GM21576 (cell line): ENCODE measurements around the gene TRIM29.

Experiments used
- ATAC-seq: cut with Tn5 transposase; IDR thresholded peaks from one replicate; pipeline ENCODE4 v1.9.1; 2021; ENCODE audit warnings: mild to moderate bottlenecking, moderate library complexity; ENCODE audit not compliant: unreplicated experiment

Gene TRIM29

DNA sequence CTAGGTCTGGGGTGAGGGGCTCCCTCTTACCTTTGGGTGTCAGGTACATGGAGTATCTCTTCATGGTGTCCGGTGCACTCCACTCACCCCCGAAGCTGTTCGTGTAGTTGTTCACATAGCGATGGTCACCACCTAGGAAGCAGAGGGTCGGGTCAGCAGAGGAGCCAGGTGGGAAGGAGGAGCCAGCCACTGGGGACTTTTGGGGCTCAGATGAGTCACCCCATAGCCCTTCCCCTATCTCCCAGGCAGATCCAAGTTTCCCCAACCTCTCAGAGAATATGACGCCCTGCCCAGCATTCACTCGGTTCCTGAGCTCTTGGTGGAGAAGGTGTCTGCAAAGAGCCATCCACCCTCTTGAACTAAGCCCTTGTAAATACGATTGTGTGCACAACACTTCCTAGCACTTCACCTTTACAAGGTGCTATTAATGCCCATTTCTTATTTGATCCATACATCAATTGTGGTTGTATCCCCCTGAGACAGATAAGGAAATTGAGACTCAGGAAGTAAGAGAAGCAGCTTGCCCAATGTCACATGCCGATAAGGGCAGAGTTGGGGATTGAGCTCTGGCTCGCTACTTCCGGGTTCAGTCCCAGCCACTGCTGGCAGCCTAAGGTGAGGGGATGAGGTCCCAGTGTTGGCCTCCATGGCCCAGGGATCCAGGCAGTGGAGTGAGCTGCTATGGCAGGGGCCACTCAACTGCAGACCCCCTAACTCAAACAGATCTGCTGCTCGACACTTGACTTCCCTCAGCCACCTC is 14.8 kb downstream of the TRIM29 start:
- ATAC-seq, result no peak

DNA sequence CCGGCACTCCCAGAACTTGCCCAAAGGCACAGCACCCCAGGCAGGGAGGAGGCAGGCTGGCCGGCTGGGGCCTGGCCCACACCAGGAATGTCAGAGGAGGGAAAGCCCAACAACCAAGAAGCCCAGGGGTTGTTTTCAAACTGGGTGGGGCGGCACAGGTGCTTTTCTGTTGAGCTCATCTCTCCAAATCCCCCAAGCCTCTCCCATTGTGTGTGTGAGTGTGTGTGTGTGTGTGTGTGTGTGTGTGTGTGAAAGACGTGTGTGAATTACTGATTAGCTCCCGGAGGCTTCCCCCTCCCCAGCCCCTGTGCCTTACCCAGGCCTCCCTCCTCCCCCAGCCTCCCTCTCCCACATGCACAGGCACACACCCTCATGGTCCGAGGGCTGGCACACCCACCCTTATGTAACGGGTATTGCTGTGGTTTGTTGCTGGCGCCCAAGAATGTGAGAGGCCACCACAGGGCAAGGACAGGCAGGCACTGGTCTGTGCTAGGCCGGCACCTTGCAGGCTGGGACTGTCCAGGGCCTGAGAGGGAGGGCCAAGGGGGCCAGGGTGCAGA is 15.9 kb downstream of the TRIM29 start:
- ATAC-seq, result no peak

DNA sequence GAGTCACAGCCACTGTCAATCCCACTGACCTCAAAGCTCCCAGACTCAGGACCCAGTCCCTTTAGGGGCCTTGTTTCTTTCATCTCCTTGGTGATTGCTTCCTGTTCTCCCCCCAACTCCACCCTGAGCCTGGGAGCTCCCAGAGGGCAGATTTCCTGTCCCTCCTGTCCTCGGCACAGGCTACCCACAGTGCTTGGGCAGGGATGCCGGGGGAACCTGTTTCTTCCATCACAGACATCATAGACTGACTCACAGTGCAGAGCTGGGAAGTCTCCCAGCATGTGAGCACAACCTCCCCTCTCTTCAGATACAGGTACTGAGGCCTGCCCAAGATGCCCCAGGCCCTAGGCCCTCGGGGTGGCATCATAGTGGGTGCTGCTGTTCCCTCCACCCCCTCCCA is 16.6 kb downstream of the TRIM29 start:
- no peak for ATAC-seq

DNA sequence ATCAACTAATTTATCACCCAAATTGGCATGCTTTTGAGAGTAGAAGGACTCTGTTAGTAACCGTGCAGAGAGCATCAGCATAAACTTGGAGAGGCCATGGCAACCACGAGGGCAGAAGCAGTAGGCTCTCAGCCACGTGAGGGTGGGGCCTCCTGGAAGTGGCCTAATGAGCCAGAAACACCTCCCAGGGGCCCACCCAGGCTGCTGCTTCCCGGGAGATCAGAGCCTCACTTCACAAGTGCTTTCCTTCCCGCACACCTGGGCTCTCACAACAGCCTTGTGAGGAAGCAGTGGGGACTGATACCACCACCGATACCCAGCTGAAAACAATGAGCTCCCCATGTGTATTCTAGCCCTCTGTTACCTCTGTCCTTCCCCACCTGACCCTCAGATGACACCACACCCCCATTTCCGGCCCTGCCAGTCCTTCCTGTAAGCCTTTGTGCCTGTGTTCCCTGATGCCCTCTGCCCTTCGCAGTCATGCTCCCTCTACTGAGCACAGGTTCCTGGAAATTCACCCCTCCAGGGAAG is 17.0 kb downstream of the TRIM29 start:
- ATAC-seq, result no peak

DNA sequence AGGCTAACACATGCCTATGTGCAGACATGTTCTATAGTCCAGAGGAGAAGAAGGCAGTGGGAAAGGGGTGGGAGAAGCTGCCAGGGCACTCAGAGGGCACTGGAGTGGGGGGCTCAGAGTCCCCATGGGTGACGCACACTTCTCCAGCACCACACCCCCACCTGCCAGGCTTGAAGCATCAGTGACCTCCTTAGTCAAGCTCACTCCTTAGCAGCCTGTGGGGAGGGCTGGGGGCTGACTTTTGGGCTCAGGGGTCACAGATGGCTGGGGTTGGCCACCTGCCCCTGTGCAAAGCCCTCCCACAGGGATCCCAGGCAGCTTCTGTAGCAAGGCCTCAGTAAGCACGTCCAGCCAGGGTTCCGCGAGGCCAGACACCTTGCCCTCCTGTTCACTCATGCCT is 18.8 kb downstream of the TRIM29 start:
- ATAC-seq, result no peak

DNA sequence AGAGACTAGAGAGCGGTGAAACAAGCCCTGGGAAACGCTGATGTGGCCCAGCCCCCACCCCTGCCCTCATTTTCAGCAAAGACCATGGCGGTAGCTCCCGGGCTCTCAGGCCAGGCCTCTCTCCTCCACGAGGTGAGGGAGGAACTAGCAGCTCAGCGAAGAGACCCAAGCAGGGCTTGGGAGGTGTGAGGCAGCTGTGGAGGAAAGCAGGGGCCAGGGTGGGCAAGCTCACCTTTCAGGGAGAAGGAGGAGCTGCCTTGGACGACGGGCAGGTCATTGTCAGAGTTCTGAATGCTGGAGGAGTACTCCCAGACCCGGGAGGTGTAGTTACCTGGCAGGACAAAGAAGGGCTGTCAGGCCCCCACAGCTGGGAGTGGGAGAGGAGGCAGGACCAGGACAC is 19.9 kb downstream of the TRIM29 start:
- no peak for ATAC-seq

DNA sequence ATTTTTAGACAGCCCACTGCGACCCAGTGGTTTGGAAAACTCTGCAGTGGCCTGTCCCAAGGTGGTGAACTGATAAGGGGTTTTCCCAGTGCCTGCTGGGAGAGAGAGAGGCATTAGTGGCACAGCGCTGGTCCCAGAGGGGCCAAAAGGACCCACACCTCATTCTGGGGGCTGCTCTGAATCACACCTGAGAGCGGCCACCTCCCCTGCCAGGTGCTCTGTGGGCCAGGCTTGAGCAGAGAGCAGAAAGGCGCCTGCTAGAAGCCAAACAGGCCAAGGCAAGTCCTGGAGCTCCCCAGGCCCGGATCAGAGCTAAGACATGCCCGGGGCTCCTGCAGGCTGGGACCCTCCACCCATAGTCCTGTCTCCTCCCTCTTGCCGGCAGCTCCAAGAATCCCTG is 20.9 kb downstream of the TRIM29 start:
- no peak for ATAC-seq

DNA sequence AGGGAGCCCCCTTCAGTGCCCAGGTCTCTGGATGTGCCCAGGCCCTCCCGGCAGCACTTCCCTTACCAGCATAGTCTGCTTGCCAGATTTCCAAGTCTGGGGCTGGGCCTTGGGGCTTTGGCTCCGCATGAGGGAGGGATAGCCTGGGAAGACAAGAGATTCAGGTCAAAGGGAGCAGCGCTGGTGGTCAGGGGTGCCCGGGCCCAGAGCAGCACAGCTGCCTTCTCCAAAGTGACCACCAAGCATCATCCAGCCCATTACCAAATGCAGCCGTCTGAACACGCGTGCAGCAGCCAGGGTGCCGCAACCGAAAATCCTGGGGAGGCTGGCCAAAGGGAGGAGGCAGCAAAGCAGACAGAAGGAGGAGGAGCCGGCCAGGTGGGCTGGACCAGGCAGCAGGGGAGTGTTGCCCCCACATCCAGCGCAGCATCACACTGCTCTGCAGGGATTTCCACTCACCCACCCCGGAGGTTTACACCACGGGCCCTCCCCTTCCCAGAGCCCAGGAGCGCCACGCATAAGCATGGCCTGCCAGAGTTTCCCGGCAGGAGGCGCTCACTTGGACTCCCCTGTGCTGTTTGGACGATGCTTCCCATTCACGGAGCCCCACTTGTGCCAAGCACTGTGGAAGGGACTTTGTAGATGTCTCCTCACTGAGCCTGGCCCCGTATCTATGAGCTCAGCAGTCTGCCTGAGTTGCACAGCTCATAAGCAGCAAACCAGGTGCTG is 22.5 kb downstream of the TRIM29 start:
- ATAC-seq, result no peak

DNA sequence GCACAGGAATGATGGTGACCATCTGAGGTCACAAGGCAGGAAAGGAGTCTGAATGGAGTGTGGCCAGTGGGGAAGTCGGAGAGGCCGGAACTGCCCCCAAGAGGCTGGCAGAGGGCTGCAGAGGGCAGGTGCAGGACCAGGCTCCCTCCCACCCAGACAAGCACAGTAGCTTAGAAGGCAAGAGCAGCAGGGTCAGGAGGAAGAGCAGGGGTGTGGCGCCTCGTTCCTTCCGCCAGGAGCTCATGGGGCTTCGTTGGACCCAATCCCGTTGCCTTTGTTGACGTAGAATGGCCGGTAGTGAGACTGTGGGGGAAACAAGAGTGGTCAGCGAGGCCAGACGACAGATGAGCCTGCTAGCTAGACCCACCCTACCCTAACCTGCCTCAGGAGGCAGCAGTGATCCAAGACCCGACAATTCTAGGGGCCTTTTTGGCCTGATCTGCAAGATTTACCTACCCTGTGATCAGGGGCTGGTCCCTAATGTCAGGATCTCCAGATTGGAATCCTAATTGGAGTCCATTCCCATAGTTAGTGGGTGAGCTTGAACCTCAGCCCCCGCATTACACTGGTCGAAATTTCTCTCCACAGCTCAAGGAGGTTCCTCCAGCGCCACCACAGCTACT is 25.6 kb downstream of the TRIM29 start:
- ATAC-seq, result no peak

DNA sequence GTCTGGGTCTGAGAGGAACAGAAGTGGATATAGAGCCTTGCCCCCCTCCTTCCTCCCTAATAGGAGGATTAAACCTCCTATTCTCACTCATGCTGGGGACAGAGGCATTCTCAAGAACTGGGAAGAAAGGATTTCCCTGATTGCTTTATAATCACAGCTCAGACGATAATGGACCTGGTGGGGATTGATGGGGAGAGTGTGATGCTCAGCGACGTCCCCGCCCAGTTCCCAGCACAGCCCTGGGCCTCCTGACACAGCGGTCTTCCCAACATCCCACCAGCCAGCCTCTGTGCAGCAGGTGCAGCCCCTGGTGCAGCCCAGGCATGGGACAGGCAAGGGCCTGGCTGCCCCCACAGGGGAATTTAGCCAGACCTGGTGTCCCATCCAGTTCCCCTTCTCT is 28.4 kb downstream of the TRIM29 start:
- ATAC-seq, result no peak

DNA sequence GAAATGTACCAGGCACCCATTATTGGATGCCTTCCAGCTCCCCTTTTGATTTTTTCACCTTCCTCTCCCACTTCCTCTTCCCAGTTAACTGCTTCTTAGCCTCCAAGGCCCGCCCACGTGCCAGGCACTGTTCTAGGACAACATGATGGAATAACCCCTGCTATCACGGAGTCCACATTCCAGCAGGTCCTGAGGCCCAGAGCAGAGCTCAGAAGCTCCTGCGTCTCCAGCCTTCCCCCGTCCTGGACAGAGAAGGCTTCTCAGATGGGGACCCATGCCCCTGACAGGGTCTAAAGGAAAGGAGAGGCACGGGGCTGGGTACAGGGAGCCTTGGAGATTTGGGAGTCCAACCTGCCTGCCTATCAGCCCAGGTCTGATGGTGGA is 29.1 kb downstream of the TRIM29 start:
- ATAC-seq, result no peak

DNA sequence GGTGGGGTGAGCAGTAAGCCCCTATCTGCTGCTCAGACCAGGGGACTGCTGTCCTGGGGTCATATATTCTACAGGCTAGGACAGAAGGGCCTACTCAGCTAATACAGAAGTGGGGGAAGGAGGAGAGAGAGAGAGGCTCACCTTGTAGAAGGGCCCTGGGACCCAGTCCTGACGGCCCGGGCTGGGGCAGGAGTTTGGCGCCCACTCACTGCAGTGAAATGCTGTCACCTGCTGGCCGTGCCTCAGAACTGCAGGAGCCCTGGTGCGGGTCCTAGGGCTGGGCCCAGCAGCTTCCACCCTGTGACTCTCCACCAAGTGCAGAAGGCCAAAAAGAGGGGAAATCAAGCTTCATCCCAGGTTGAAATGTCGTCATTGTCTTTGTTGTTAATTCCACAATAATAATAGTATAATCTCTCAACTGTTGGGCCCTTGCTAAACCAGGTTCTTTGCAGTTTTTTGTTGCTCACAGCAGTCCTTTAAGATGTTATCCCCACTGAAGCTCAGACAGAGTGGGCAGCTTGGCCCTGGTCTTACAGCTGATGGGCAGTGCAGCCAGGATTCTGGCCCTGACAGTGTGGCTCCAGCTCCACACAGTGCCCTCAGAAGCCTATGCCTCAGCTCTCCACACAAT is 29.6 kb downstream of the TRIM29 start:
- peak; percentile 60 for ATAC-seq

DNA sequence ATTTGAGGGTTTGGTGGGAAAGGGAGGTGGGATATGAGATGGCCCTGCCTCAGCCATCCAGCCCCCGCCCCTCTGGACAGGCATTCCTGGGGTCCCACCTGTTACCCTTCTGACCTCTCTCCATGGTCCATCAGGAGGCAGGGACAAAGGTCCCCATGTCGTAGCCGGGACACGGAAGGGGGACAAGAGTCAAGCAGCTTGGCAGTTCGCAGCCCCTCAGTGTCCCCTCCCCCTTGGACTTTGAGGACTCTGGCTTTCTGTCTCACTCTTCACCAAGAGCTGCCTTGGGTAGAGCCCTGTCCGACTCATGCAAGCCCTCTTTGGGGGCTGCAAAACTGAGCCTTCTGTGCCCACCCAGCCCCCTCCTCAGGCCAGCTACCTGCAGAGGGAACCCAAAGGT is 30.2 kb downstream of the TRIM29 start:
- no peak for ATAC-seq

DNA sequence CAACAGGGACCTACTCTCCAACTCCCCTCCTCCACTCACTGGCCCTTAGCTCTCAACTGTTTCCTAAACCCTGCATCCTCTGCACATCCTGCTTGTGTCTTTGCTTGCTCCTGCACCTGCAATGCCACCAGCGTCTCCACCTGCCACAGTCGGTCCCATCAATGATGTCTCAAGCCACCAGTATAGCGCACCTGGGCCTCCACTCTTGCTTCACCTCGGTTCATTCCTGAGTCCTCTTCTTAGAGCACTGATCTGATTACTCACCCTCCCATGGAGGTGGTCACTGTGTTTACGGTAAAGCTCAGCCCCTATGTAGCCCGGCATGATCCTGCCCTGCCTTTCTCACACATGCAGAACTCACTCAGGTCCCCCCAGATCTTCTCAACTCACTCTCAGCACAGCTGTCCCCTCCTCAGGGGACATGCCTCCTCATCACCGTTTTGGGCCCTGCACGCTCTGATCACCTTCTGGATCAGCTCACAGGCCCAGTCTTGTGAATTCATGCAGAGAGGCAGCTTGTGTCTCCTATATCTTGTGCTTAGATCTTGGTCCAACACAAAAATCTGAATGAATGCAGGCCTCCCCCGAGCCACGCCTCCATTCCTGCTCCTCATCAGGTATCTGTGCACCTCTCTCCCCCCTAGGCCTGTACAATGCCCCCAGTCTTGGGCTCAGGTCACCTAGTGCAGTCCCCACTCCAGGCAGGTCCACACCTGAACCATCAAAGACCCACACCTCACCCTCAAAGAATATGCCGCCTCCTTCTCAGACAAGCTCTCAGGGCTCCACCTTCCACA is 31.4 kb downstream of the TRIM29 start:
- no peak for ATAC-seq

DNA sequence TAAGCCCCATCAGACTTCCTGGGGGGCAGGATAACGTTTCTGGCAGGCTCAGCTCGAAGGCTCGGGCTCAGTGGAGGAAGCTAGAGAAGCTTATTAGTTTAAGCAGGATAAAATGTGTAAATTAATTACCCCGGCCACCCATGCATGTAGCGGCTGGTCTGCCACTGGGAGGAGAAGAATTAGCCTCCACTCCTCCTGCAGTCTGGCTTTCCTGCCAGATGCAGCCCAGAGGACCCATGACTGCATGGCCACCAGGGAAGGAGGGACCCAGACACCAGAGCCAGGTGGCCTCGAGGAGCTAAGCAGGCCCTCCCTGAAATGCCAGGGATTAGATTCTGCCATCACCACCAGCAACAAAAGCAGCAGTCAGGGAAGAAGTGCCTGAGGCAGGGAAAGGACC is 32.3 kb downstream of the TRIM29 start:
- ATAC-seq, result no peak

DNA sequence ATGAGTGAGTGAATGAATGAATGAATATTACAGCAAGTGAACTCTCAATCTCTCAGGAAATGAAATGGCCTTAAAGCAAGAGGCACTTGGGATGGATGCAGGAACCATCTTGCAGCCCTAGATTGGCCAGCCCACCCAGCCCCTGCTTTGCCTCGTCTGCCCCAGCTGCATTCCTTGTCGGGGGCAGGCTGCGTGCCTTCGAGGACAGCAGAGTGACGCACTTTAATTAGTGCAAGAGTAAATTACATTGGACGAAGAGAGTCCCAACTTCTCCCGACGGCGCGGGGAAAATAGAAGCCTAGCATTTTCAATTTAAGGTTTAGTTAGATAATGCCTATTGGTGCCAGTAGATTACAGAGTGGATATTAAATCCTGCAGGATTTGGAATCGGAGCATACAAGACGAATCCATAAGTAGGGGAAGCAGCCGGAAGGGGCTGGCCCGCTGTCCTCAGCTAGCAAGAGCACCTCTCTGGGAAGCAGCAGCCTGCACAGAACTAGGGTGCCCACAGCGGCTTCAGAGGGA is 33.8 kb downstream of the TRIM29 start:
- ATAC-seq, result no peak

DNA sequence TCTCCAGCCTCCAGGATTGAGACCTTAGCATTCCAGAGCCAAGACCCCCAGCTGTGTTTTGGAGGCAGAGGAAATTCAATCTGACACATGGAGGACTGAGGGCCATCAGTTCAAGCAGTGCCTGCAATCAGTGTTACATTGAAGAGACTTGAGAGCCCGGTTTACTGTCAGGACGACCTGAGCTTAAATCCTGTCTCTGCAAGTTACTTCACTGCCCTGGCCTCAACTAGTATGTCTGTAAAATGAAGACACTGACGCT is 35.1 kb downstream of the TRIM29 start:
- ATAC-seq, result no peak

DNA sequence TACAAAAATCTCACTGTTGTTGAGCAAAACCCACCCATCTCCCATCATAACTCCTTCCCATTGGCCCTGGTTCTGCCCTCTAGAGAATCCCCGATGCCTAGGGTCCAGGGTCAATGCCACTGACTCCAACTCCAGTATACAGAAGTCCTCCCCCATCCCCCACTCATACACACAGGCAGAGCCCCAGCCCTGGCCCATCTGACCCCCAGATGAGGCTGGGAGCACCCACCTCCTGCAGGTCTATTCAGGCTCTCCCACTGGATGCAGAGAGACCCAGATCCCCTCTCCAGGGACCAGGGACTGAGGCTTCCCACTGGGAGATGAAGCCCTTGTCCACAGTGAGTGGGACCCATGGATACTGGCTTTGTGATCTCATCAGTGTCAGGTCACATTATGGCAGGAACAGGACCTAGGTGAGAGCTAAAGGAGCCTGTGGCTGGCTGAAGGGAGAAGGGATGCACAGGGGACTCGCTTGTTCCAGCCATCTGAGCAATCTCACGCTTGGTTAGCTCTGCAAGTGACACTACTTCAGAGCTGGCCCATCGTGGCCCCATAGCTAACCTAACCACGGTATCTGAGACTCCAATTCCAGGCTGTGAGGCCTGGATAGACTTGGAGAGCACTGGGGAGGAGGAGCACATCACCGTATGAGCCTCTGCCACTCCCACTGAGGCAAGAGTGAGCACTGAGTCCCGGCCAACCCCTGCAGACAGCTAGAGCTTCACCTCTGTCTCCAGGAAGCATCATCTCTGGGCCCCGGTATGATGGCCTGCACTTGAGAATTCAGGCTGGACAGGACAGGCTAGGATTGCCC is 35.7 kb downstream of the TRIM29 start:
- no peak for ATAC-seq

DNA sequence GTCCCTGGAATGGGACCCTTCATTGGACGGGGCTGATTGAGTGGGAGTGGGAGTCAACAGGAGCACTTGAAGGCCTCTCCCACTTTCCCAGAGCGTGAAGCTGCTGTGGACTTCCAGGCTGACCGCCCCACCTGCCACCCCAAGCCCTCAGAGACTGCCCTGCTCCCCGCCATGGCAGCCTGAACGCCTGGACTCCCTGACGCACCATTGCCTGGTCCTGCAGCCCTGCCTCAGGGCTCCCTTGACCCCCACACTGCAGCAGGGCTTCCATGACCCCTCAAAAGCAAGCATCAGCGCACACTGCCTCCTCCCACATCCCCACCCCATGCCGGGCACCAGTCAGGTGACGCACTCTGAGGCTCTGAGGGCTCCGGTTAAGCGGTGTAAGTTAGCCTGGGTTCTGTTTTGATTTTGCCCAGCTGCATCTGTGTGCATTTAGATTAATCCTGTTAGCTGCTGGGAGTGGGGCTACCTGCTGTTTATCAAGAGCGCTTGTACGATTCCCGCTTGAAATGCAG is 39.4 kb downstream of the TRIM29 start:
- no peak for ATAC-seq
